Kidney epithelial cell (primary cell): Measurements from ENCODE around the gene KCNQ2. TPM values are rescaled to one million over a fixed set of nuclear protein-coding genes. Genes with fewer than 3 reads are reported as not detected.

Experiments used
- DNase-seq: peaks from one replicate; pipeline ENCODE4 v3.0.0-alpha.2; 2010; ENCODE audit warnings: low read depth
- H3K27me3 ChIP-seq: 2 replicates; pipeline ENCODE4 v1.6.0; 2011; ENCODE audit warnings: low read length; ENCODE audit not compliant: control insufficient read depth, insufficient read depth
- H3K36me3 ChIP-seq: 2 replicates; pipeline ENCODE4 v1.5.1; 2011; ENCODE audit warnings: low read length; ENCODE audit not compliant: control insufficient read depth, insufficient read depth
- H3K4me3 ChIP-seq: 2 replicates; pipeline ENCODE4 v1.5.1; 2011; ENCODE audit warnings: low read depth, mild to moderate bottlenecking, control low read depth, low read length
- CTCF ChIP-seq: IDR thresholded peaks from 2 replicates; pipeline ENCODE4 v1.5.1; 2011; ENCODE audit warnings: mild to moderate bottlenecking, moderate library complexity, low read length, control low read depth, inconsistent platforms; ENCODE audit not compliant: insufficient read depth, poor library complexity, severe bottlenecking
- total RNA-seq: library from RNA; depleted of rRNA; stranded (reverse); fragments of >200 nt; gene quantifications from 2 replicates; pipeline ENCODE4 v1.2.3, GENCODE V29; 2015

Gene KCNQ2
- total RNA-seq, 1 donor from 2014 or later, result 0.04 TPM

- H3K4me3 ChIP-seq, result no peak overlapping the region
- DNase-seq, result no peak
- peaks cover 62% of the 10 kb centered on the region for H3K27me3 ChIP-seq
- TF ChIP-seq CTCF, result no peak
- H3K36me3 ChIP-seq, result no peaks in the 10 kb centered on the region
These were observed 8.8 kb downstream of the KCNQ2 start for GRCh38 chr20:63463400-63464288.

GRCh38 chr20:63462244-63462643 lies 10.2 kb downstream of the KCNQ2 start:
- peaks cover 63% of the 10 kb centered on the region for H3K27me3 ChIP-seq
- no peak for DNase-seq
- H3K4me3 ChIP-seq, result no peak overlapping the region
- TF ChIP-seq CTCF, result no peak
- H3K36me3 ChIP-seq, result no peaks in the 10 kb centered on the region

- no peak for TF ChIP-seq CTCF
- Histone ChIP-seq H3K4me3 (no peak overlapping the region), H3K36me3 (no peaks in the 10 kb centered on the region), H3K27me3 (peaks cover 66% of the 10 kb centered on the region)
- no peak for DNase-seq
These were observed 11.2 kb downstream of the KCNQ2 start for GRCh38 chr20:63461104-63461763.

- no peak overlapping the region for H3K4me3 ChIP-seq
- no peaks in the 10 kb centered on the region for H3K36me3 ChIP-seq
- peaks cover 67% of the 10 kb centered on the region for H3K27me3 ChIP-seq
- TF ChIP-seq CTCF, result no peak
- DNase-seq, result no peak
These were observed 13.4 kb downstream of the KCNQ2 start for GRCh38 chr20:63459070-63459380.

- Histone ChIP-seq H3K4me3 (no peak overlapping the region), H3K27me3 (peaks cover 67% of the 10 kb centered on the region), H3K36me3 (no peaks in the 10 kb centered on the region)
- TF ChIP-seq CTCF, result no peak
- DNase-seq, result no peak
These were observed 14.0 kb downstream of the KCNQ2 start for GRCh38 chr20:63458170-63459069.
